Measurements from ENCODE around the gene ARHGAP15.

Gene ARHGAP15

DNA sequence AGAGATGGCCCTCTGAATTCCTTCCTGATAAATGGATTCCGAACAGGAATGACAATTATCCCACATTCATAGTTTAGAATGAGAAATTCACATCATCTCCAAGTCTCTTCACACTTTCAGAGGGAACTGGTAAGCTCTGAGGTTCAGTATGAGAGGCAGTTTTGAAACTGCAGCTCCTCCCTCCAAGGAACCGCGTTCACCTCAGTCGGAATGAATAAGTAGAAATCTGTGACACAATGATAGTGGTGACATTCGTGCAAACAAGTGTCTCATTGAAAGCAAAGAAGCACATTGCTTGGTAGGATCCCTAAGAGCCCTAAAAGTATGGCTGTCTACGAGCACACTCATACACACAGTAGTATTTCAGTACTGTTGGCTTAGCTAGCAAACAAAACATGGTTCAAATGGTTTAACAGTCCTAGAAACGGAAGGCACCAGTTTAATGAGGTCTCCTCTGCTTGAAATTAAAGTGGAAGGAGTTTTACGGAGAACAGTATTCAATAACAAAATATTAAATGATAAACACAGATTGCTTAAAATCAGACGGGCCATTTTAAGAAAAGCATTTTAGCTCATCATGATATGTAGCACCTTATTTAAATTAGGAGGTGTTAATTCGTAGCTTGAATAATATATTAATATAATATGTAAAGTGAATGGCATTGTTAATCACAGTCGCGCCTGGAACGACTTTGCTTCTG is 225.0 kb downstream of the ARHGAP15 start:
- no peak for DNase-seq

- no peak for DNase-seq
These were observed 226.7 kb downstream of the ARHGAP15 start for GRCh38 chr2:143355870-143356269.

DNA sequence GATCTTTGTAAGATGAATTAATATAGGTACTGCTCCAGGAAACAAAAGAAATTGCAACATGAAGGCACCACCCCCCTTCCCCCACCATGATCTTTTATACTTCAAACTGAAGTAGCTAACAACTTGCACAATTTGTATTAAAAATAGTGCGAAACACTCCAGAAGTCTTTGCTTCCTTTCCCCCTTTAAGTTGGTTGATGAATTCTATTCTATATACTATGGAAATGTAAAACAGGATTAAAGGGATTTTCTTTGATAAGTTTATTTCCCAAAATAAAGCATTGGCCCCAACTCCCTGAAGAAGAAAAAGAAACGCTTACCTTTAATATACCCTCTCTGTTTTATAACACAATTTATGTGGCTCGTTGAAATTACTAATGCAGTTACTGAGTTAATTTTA is 227.1 kb downstream of the ARHGAP15 start:
- no peak for DNase-seq

DNA sequence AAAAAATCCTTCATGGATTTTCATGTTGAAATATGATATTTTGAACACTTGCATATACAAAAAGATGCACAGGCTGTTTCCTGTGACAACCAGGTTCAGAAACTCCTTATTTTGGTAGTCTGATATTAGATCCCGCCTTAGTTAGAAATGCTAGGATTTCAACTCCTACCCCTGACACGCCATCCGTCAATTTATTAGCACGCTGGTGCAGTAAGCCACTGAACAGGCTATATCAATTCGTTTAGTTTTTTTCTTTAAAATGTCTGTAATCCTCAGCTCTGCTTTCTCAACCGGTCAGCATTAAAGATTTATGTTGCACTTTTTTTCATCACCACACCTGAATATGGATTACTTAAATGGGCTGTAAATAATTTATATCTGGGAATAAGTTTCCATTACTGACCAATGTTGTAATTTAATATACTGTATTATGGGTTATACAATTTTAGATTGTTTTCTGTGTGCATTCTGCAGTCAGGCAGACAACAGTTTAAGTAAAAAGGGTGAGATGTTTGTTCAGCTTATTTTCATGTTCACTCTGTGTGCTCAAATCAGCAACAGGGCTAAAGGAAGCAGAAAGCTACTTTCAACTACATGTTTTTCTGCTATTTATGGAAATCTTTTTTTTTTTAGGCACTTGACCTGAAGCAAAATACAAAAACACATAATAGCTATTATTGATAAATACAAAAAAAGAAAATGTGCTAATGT is 227.7 kb downstream of the ARHGAP15 start:
- no peak for DNase-seq

GRCh38 chr2:143357966-143358365 is 228.7 kb downstream of the ARHGAP15 start:
- no peak for DNase-seq

- DNase-seq: no peak
These were observed 232.1 kb downstream of the ARHGAP15 start for GRCh38 chr2:143361346-143361745.

GRCh38 chr2:143371616-143372015 is 242.4 kb downstream of the ARHGAP15 start:
- no peak for DNase-seq

GRCh38 chr2:143375384-143375880 is 246.2 kb downstream of the ARHGAP15 start:
- DNase-seq: no peak

DNA sequence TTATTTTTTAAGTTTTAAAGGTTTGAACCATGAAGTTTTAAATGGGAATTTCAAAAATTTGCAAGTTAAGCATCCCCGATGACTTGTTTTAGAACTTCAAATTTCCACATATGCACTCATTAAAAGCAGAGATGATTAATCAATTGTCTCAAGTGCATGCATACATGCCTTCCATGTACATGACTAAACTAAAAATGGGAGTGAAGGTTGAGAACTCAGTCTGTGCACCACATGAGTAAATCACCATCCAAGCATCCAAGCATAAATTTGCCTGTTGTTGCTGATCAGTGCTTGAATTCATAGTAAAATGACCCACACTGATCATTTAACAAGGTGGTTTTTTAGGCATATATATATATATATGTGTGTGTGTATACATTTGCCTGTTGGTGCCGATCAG is 249.8 kb downstream of the ARHGAP15 start:
- DNase-seq: no peak

- DNase-seq: no peak
These were observed 250.7 kb downstream of the ARHGAP15 start for GRCh38 chr2:143379955-143380354.

DNA sequence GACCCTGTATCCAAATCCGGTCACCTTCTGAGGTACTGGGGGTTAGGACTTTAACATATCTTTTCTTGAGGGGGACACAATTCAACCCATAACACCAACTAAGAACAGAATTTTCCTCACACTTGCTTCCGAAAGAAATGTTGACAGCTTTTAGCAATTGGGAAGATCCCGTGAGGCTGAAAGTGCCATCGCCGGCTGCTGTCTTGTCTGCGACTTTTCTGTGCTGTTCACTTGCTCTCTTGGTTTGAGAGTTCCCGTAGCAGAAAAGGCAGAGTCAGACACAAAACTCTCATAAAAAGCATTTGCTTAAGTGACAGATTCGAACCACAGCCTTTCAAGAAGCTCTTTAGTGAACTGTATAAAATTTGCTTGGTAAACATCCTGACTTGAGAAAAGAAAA is 253.4 kb downstream of the ARHGAP15 start:
- DNase-seq: no peak

GRCh38 chr2:143383016-143383415 is 253.8 kb downstream of the ARHGAP15 start:
- no peak for DNase-seq

GRCh38 chr2:143384111-143384510 is 254.9 kb downstream of the ARHGAP15 start:
- no peak for DNase-seq

DNA sequence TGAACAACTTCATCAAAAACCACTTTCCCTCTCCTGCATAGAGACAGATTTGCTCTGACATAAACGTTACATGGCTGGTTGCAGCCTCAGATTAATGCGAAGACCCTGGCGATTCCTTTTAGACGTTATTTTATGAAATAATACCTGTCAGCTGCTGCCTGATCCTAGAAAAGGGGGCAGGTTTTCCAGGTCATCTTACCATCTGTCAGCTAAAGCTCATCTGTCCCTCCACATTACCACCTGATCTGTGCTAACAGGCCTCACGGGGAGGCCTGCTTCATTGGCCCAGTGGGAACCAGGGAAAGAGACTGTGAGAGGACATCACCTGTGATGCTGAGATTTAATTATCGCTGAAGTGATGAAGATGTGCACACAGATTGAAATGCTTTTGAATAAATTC is 261.0 kb downstream of the ARHGAP15 start:
- no peak for DNase-seq

- no peak for DNase-seq
These were observed 263.1 kb downstream of the ARHGAP15 start for GRCh38 chr2:143392358-143392757.

GRCh38 chr2:143394062-143394461 is 264.8 kb downstream of the ARHGAP15 start:
- no peak for DNase-seq

GRCh38 chr2:143397884-143398614 is 268.8 kb downstream of the ARHGAP15 start:
- DNase-seq: no peak

GRCh38 chr2:143398781-143399180 is 269.6 kb downstream of the ARHGAP15 start:
- DNase-seq: no peak

DNA sequence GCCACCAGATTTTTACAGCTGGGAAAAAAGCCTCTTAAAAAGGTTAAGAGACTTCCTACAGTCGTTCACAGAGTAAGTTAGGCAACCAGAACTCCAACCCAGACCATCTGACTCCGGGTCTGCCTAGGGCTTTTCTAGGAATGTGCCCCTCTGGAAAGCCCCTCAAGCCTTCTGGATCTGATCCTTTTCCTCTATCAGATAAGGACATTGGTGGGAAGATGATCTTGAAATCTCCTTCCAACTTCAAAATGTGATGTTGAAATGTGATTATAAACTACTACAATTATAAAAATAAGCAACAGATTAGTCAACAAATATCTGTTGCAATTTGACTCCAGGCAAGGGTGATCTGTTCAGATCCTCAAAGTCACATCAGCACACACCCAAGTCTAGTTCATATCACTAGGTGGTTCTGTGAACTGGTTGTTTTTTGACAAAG is 270.4 kb downstream of the ARHGAP15 start:
- DNase-seq: no peak

DNA sequence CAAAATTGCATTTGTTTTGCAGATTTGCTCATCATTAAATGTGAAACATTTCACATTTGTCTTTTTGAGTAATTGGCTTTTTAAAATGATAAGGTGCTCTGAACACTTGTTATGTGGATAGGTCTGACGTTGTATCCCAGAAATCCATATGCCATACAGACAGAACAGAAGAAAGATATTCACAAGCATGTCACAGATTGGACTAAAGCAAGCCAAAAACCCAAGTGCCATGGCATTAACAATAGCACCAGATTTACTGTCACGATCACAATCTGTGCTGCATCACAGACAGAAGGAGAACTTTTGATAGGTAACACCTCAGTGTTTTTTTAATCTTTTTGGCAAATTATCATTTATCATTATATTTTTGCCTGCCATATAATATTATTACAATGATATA is 272.6 kb downstream of the ARHGAP15 start:
- DNase-seq: no peak

GRCh38 chr2:143402451-143402850 is 273.2 kb downstream of the ARHGAP15 start:
- no peak for DNase-seq

- DNase-seq: no peak
These were observed 281.1 kb downstream of the ARHGAP15 start for GRCh38 chr2:143410082-143410897.

DNA sequence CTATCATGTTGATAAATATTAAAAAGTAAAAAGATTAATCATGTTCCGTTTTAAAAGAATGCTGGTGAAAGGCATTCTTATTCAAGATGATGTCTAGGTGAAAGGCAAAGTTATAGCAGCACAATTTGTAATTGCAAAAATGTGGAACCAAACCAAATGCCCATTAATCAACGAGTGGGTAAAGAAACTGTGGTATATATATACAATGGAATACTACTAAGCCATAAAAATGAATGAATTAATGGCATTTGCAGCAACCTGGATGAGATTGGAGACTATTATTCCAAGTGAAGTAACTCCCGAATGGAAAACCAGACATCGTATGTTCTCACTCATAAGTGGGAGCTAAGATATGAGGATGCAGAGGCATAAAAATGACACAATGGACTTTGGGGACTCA is 286.4 kb downstream of the ARHGAP15 start:
- no peak for DNase-seq

Measured in NCI-H2081 treated with DMSO at 0.1 percent for 48 hours (cell line).